H9 (cell line): ENCODE results near the gene MFRP. TPM values are rescaled to one million over a fixed set of nuclear protein-coding genes. Genes with fewer than 3 reads are reported as not detected.

ENCODE experiments used
- DNase-seq: peaks from one replicate; pipeline ENCODE4 v3.0.0-alpha.2; 2017
- H2AFZ ChIP-seq: one replicate; pipeline ENCODE4 v1.6.1; 2013; ENCODE audit warnings: mild to moderate bottlenecking, low read length, control low read depth, moderate library complexity
- H2AK5ac ChIP-seq: 2 replicates; pipeline ENCODE4 v1.6.1; 2013; ENCODE audit warnings: low read length, control low read depth, mixed read lengths; ENCODE audit not compliant: insufficient read length
- H2BK120ac ChIP-seq: one replicate; pipeline ENCODE4 v1.6.1; 2013; ENCODE audit warnings: low read depth, mild to moderate bottlenecking, low read length, control low read depth, inconsistent platforms; ENCODE audit not compliant: poor library complexity, severe bottlenecking
- H2BK12ac ChIP-seq: 2 replicates; pipeline ENCODE4 v1.6.1; 2013; ENCODE audit warnings: low read length, control low read depth, mixed read lengths, low read depth; ENCODE audit not compliant: insufficient read length
- H2BK15ac ChIP-seq: 2 replicates; pipeline ENCODE4 v1.6.1; 2013; ENCODE audit warnings: low read depth, low read length, control low read depth
- H2BK20ac ChIP-seq: one replicate; pipeline ENCODE4 v1.6.1; 2013; ENCODE audit warnings: low read depth, mild to moderate bottlenecking, low read length, control low read depth, inconsistent platforms; ENCODE audit not compliant: poor library complexity, severe bottlenecking
- H2BK5ac ChIP-seq: 2 replicates; pipeline ENCODE4 v1.6.1; 2013; ENCODE audit warnings: low read length, control low read depth, mixed read lengths; ENCODE audit not compliant: insufficient read length
- H3K14ac ChIP-seq: 2 replicates; pipeline ENCODE4 v1.6.1; 2013; ENCODE audit warnings: low read length, control low read depth; ENCODE audit not compliant: insufficient read depth
- H3K18ac ChIP-seq: 2 replicates; pipeline ENCODE4 v1.6.1; 2013; ENCODE audit warnings: low read depth, mild to moderate bottlenecking, mixed read lengths, low read length, control low read depth; ENCODE audit not compliant: insufficient read length
- H3K23ac ChIP-seq: 2 replicates; pipeline ENCODE4 v1.6.1; 2013; ENCODE audit warnings: low read length, control low read depth, mixed read lengths, low read depth; ENCODE audit not compliant: insufficient read length
- H3K23me2 ChIP-seq: 2 replicates; pipeline ENCODE4 v1.6.1; 2013; ENCODE audit warnings: low read depth, mild to moderate bottlenecking, mixed read lengths, low read length, control low read depth; ENCODE audit not compliant: insufficient read length, poor library complexity, severe bottlenecking
- H3K27ac ChIP-seq: 2 replicates; pipeline ENCODE4 v1.5.1; 2013; ENCODE audit warnings: low read length, control low read depth, mixed read lengths, low read depth; ENCODE audit not compliant: insufficient read length
- H3K27me3 ChIP-seq: 2 replicates; pipeline ENCODE4 v1.6.1; 2013; ENCODE audit warnings: low read length, control low read depth, inconsistent platforms; ENCODE audit not compliant: insufficient read depth
- H3K4ac ChIP-seq: 2 replicates; pipeline ENCODE4 v1.6.1; 2013; ENCODE audit warnings: low read depth, mild to moderate bottlenecking, control low read depth, inconsistent platforms, low read length, moderate library complexity
- H3K4me1 ChIP-seq: 2 replicates; pipeline ENCODE4 v1.6.1; 2013; ENCODE audit warnings: low read length, control low read depth, inconsistent platforms; ENCODE audit not compliant: insufficient read depth
- H3K4me2 ChIP-seq: 2 replicates; pipeline ENCODE4 v1.6.1; 2013; ENCODE audit warnings: low read length, control low read depth, mixed read lengths; ENCODE audit not compliant: insufficient read length, insufficient read depth
- H3K56ac ChIP-seq: 2 replicates; pipeline ENCODE4 v1.6.1; 2013; ENCODE audit warnings: low read depth, mild to moderate bottlenecking, mixed read lengths, low read length, control low read depth; ENCODE audit not compliant: insufficient read length
- H3K79me1 ChIP-seq: 2 replicates; pipeline ENCODE4 v1.6.1; 2013; ENCODE audit warnings: low read depth, mild to moderate bottlenecking, moderate library complexity, low read length, control low read depth, inconsistent platforms; ENCODE audit not compliant: insufficient read depth, poor library complexity, severe bottlenecking
- H3K79me2 ChIP-seq: 2 replicates; pipeline ENCODE4 v1.6.1; 2013; ENCODE audit warnings: low read length, control low read depth, inconsistent platforms; ENCODE audit not compliant: insufficient read depth
- H3K9ac ChIP-seq: 2 replicates; pipeline ENCODE4 v1.6.1; 2013; ENCODE audit warnings: low read length, control low read depth, mixed read lengths; ENCODE audit not compliant: insufficient read length; ENCODE audit errors: extremely low read depth
- H3K9me3 ChIP-seq: one replicate; pipeline ENCODE4 v1.6.1; 2013; ENCODE audit warnings: low read depth, low read length, inconsistent platforms; ENCODE audit not compliant: control insufficient read depth
- H3T11ph ChIP-seq: one replicate; pipeline ENCODE4 v1.6.1; 2013; ENCODE audit warnings: mild to moderate bottlenecking, low read length, control low read depth, inconsistent platforms
- H4K20me1 ChIP-seq: one replicate; pipeline ENCODE4 v1.6.1; 2013; ENCODE audit not compliant: control insufficient read depth, insufficient read length, insufficient read depth
- H4K5ac ChIP-seq: 2 replicates; pipeline ENCODE4 v1.6.1; 2013; ENCODE audit warnings: low read depth, mild to moderate bottlenecking, mixed read lengths, low read length, control low read depth; ENCODE audit not compliant: insufficient read length
- H4K8ac ChIP-seq: replicated peaks from 2 replicates; pipeline ENCODE4 v1.6.1; 2013; ENCODE audit warnings: low read length, control low read depth, mixed read lengths, low read depth; ENCODE audit not compliant: insufficient read length
- H4K91ac ChIP-seq: 2 replicates; pipeline ENCODE4 v1.6.1; 2013; ENCODE audit warnings: low read depth, mild to moderate bottlenecking, moderate library complexity, mixed read lengths, low read length, control low read depth; ENCODE audit not compliant: insufficient read length
- H3K27ac Mint-ChIP-seq, 3 experiments: 2 replicates in 2 of 3; 3 replicates in 1 of 3; pipeline ENCODE4 v1.8.0; 2020 to 2021; ENCODE audit warnings: mixed read lengths in 3 of 3, mild to moderate bottlenecking in 1 of 3, moderate library complexity in 1 of 3
- H3K27me3 Mint-ChIP-seq: 2 replicates; pipeline ENCODE4 v1.8.0; 2021; ENCODE audit warnings: low read depth, mild to moderate bottlenecking, moderate library complexity, mixed read lengths
- H3K36me3 Mint-ChIP-seq, 3 experiments: 2 replicates in 2 of 3; 3 replicates in 1 of 3; pipeline ENCODE4 v1.8.0; 2020 to 2021; ENCODE audit warnings: low read depth in 3 of 3, mixed read lengths in 3 of 3; ENCODE audit not compliant: insufficient read depth in 1 of 3
- H3K4me1 Mint-ChIP-seq, 2 experiments: 2 replicates each; pipeline ENCODE4 v1.8.0; 2020; ENCODE audit warnings: mixed read lengths in 2 of 2
- H3K4me3 Mint-ChIP-seq, 2 experiments: 2 replicates in 1 of 2; 3 replicates in 1 of 2; pipeline ENCODE4 v1.8.0; 2020 to 2021; ENCODE audit warnings: mild to moderate bottlenecking in 2 of 2, mixed read lengths in 2 of 2, moderate library complexity in 1 of 2
- H3K9me3 Mint-ChIP-seq, 2 experiments: 2 replicates in 1 of 2; 3 replicates in 1 of 2; pipeline ENCODE4 v1.8.0; 2020; ENCODE audit warnings: mild to moderate bottlenecking in 2 of 2, mixed read lengths in 2 of 2, moderate library complexity in 1 of 2
- whole genome bisulfite sequencing: extraction: QIAGEN DNeasy Blood & Tissue Kit; methylation state at CpG from one replicate; pipeline ENCODE4 v1.1.7; 2013; ENCODE audit warnings: missing lambda C conversion rate, low lambda C conversion rate, mixed read lengths; ENCODE audit not compliant: insufficient read length; ENCODE audit errors: extremely low coverage; 5-methylcytosine and 5-hydroxymethylcytosine counted together
- total RNA-seq: library from RNA; stranded (reverse); gene quantifications from 2 replicates; pipeline ENCODE4 v1.2.1, GENCODE V29; 2021
- TF ChIP-seq, protein P1 (sequence below): fragments of 200-600 bp; sonication (generic); conservative IDR thresholded peaks from 3 replicates; pipeline ENCODE4 v1.8.0; 2021; ENCODE audit warnings: antibody characterized with exemption, mild to moderate bottlenecking

MFRP gene
- total RNA-seq, 1 experiment from 2014 or later, result not detected

DNA sequence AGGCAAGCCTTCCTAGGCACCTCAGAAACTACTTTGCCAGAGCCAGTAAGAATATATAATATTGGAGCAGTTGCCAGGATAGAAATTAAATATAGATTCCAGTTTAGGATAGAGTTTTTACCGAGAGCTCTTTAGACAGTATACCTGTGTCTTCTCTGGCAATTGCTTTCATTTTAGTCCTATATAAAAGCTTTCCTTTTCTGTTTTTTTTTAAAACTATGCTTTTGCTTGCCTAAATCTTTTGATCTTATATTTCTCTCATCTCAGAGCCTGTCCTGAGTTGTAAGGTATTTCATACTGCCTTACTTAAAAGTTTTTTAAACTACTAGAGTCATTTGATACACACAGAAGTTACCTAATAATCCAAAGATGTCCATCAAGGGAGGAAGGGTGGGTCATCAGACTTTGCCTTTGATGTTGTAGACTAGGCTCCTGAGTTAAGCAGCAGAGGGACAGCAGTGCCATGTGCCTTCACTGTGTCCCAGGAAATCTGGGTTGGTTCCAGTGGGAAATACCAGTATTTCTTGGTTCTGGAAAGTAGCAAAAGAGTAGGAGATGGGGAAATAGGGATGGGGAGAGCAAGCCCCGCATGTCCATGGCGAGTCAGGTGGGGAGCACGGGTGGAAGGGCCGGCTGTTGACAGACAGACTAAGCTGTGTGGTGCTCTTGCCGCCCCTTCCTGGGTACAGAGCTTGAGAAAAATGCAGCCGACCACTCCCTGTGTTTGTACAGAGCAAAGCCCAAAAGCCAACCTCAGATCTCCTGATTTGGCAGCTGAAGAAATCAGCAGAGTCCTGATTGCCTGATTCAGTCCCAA lies 40.7 kb downstream of the MFRP start:
- Mint-ChIP-seq H3K9me3 (no peaks in the 10 kb centered on the region), H3K36me3 (peaks cover 8 to 67% (median 51%) of the 10 kb centered on the region in 3 experiments; a peak in 6 of 7 replicates), H3K4me3 (no peak overlapping the region; a peak in 1 of 5 replicates), H3K4me1 (peaks cover 10 to 18% of the 10 kb centered on the region in 2 experiments; a peak in 3 of 4 replicates), H3K27me3 (no peaks in the 10 kb centered on the region), H3K27ac (peak overlapping the region in 2 of 3 experiments; percentile 47 to 86; a peak in 3 of 7 replicates)
- WGBS, result no CpG with 5 or more reads among the region's 7 CpGs
- H3K4ac ChIP-seq, result no peak overlapping the region
- H3K4me1 ChIP-seq, result no peaks in the 10 kb centered on the region
- DNase-seq, result no peak
- H2AK5ac ChIP-seq, result no peak overlapping the region
- no peak overlapping the region for H2BK5ac ChIP-seq
- H3K23ac ChIP-seq, result no peak overlapping the region
- H4K5ac ChIP-seq, result no peak overlapping the region
- no peak overlapping the region for H3K18ac ChIP-seq
- H3K4me2 ChIP-seq, result no peak overlapping the region
- H4K91ac ChIP-seq, result no peak overlapping the region
- no peak overlapping the region for H3K27ac ChIP-seq
- H2BK15ac ChIP-seq, result no peak overlapping the region
- TF ChIP-seq, protein P1, sequence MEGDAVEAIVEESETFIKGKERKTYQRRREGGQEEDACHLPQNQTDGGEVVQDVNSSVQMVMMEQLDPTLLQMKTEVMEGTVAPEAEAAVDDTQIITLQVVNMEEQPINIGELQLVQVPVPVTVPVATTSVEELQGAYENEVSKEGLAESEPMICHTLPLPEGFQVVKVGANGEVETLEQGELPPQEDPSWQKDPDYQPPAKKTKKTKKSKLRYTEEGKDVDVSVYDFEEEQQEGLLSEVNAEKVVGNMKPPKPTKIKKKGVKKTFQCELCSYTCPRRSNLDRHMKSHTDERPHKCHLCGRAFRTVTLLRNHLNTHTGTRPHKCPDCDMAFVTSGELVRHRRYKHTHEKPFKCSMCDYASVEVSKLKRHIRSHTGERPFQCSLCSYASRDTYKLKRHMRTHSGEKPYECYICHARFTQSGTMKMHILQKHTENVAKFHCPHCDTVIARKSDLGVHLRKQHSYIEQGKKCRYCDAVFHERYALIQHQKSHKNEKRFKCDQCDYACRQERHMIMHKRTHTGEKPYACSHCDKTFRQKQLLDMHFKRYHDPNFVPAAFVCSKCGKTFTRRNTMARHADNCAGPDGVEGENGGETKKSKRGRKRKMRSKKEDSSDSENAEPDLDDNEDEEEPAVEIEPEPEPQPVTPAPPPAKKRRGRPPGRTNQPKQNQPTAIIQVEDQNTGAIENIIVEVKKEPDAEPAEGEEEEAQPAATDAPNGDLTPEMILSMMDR, result no peak
- no peak overlapping the region for H2AFZ ChIP-seq
- no peak overlapping the region for H4K8ac ChIP-seq
- no peak overlapping the region for H3K56ac ChIP-seq
- H3K23me2 ChIP-seq, result no peaks in the 10 kb centered on the region
- no peak overlapping the region for H2BK12ac ChIP-seq
- no peak overlapping the region for H3K9ac ChIP-seq
- H2BK120ac ChIP-seq, result no peak overlapping the region
- H3K9me3 ChIP-seq, result no peaks in the 10 kb centered on the region
- no peak overlapping the region for H2BK20ac ChIP-seq
- no peaks in the 10 kb centered on the region for H3K79me2 ChIP-seq
- no peaks in the 10 kb centered on the region for H3K79me1 ChIP-seq
- H4K20me1 ChIP-seq, result no peaks in the 10 kb centered on the region
- H3K14ac ChIP-seq, result no peak overlapping the region
- no peaks in the 10 kb centered on the region for H3K27me3 ChIP-seq
- no peak overlapping the region for H3T11ph ChIP-seq
